Measurements from ENCODE around the gene CAMK1D. TPM values are rescaled to one million over a fixed set of nuclear protein-coding genes. Genes with fewer than 3 reads are reported as not detected.

The CAMK1D gene
- total RNA-seq, 1 experiment from 2014 or later: 10.2 TPM

DNA sequence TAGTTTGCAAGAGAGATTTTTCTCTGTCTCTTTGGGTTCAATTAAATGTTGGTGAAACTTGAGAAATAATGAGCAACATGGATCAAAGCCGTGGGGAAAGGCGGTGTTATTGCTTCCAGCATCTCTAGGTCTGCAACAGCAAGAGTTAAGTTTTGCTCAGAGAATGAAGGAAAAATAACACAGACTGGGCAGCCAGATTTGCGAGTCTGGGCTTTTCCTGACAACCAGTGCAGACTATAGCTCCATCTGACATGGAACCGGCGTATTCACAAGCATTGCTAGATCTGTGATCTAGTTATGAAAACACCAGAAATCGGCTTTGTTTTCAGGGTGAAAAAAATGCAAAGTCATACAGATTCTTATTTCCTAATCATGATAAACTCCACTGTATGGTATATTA, 110.4 kb downstream of the CAMK1D start:
- no peak overlapping the region; the same call in 1 of the 2 replicates for H3K27ac Mint-ChIP-seq
- ATAC-seq: no peak
- H3K4me1 Mint-ChIP-seq: peaks cover 10% of the 10 kb centered on the region
- H3K36me3 Mint-ChIP-seq: no peaks in the 10 kb centered on the region
- no peak overlapping the region for H3K4me3 Mint-ChIP-seq
- no peaks in the 10 kb centered on the region for H3K27me3 Mint-ChIP-seq (ENCODE audit: low read depth)
- ChIA-PET CTCF (no interaction called here), POLR2A (interaction anchor here (0.6 kb wide), 1 partner anchor 95 kb away, joined by 3 read pairs; no protein-coding TSS in a partner anchor)
- no peak for DNase-seq (ENCODE audit: low spot score)
- TF ChIP-seq, protein P1, sequence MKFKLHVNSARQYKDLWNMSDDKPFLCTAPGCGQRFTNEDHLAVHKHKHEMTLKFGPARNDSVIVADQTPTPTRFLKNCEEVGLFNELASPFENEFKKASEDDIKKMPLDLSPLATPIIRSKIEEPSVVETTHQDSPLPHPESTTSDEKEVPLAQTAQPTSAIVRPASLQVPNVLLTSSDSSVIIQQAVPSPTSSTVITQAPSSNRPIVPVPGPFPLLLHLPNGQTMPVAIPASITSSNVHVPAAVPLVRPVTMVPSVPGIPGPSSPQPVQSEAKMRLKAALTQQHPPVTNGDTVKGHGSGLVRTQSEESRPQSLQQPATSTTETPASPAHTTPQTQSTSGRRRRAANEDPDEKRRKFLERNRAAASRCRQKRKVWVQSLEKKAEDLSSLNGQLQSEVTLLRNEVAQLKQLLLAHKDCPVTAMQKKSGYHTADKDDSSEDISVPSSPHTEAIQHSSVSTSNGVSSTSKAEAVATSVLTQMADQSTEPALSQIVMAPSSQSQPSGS (CRISPR knock-in tag; IDR thresholded peaks at IDR 0.05; ENCODE audit: borderline replicate concordance, low read depth): no peak
- TF ChIP-seq NFE2L1 (CRISPR knock-in tag; IDR thresholded peaks at IDR 0.05) (no peak), ATF1 (CRISPR knock-in tag; IDR thresholded peaks at IDR 0.05) (no peak), ZNF232 (CRISPR knock-in tag; IDR thresholded peaks at IDR 0.05) (no peak)
- TF ChIP-seq, protein P2, sequence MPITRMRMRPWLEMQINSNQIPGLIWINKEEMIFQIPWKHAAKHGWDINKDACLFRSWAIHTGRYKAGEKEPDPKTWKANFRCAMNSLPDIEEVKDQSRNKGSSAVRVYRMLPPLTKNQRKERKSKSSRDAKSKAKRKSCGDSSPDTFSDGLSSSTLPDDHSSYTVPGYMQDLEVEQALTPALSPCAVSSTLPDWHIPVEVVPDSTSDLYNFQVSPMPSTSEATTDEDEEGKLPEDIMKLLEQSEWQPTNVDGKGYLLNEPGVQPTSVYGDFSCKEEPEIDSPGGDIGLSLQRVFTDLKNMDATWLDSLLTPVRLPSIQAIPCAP (CRISPR knock-in tag; IDR thresholded peaks at IDR 0.05): no peak
- H3K9me3 Mint-ChIP-seq: peaks cover 3% of the 10 kb centered on the region; the same call in 1 of the 2 replicates

DNA sequence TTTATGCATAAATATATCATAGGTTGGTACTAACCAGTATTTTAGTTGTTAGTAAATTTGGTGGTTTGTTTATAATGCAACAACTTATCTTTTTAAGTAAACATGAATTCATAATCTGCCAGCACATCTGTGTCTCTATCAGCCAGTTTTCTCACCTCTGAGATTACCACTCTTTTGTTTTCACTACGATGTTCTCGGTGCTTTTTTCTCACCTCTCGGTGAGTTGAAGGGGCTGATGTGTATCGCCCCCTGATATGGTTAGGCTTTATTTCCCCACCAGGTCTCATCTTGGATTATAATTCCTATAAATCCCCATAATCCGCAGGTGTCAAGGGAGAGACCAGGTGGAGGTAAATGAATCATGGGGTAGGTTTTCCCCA, 114.1 kb downstream of the CAMK1D start:
- H3K9me3 Mint-ChIP-seq: peaks cover 3% of the 10 kb centered on the region; the same call in 1 of the 2 replicates
- ChIA-PET CTCF (no interaction called here), POLR2A (no interaction called here)
- no peak overlapping the region for H3K27ac Mint-ChIP-seq
- H3K27me3 Mint-ChIP-seq (ENCODE audit: low read depth): no peaks in the 10 kb centered on the region
- no peak overlapping the region for H3K4me3 Mint-ChIP-seq
- DNase-seq (ENCODE audit: low spot score) (no peak), ATAC-seq (no peak)
- TF ChIP-seq MYBL2 (CRISPR knock-in tag; IDR thresholded peaks at IDR 0.05): no peak
- TF ChIP-seq, protein P3, sequence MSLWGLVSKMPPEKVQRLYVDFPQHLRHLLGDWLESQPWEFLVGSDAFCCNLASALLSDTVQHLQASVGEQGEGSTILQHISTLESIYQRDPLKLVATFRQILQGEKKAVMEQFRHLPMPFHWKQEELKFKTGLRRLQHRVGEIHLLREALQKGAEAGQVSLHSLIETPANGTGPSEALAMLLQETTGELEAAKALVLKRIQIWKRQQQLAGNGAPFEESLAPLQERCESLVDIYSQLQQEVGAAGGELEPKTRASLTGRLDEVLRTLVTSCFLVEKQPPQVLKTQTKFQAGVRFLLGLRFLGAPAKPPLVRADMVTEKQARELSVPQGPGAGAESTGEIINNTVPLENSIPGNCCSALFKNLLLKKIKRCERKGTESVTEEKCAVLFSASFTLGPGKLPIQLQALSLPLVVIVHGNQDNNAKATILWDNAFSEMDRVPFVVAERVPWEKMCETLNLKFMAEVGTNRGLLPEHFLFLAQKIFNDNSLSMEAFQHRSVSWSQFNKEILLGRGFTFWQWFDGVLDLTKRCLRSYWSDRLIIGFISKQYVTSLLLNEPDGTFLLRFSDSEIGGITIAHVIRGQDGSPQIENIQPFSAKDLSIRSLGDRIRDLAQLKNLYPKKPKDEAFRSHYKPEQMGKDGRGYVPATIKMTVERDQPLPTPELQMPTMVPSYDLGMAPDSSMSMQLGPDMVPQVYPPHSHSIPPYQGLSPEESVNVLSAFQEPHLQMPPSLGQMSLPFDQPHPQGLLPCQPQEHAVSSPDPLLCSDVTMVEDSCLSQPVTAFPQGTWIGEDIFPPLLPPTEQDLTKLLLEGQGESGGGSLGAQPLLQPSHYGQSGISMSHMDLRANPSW (CRISPR knock-in tag; conservative IDR thresholded peaks at IDR 0.05; ENCODE audit: low read depth): no peak
- no peak for TF ChIP-seq SP1 (CRISPR knock-in tag; conservative IDR thresholded peaks at IDR 0.05)
- no peak for TF ChIP-seq FOXP1 (CRISPR knock-in tag; IDR thresholded peaks at IDR 0.05; ENCODE audit: borderline replicate concordance)
- no peak for TF ChIP-seq ELF4 (CRISPR knock-in tag; IDR thresholded peaks at IDR 0.05; ENCODE audit: low read depth)
- no peak for TF ChIP-seq ZBTB21 (CRISPR knock-in tag; IDR thresholded peaks at IDR 0.05; ENCODE audit: borderline replicate concordance)
- TF ChIP-seq, protein P4, sequence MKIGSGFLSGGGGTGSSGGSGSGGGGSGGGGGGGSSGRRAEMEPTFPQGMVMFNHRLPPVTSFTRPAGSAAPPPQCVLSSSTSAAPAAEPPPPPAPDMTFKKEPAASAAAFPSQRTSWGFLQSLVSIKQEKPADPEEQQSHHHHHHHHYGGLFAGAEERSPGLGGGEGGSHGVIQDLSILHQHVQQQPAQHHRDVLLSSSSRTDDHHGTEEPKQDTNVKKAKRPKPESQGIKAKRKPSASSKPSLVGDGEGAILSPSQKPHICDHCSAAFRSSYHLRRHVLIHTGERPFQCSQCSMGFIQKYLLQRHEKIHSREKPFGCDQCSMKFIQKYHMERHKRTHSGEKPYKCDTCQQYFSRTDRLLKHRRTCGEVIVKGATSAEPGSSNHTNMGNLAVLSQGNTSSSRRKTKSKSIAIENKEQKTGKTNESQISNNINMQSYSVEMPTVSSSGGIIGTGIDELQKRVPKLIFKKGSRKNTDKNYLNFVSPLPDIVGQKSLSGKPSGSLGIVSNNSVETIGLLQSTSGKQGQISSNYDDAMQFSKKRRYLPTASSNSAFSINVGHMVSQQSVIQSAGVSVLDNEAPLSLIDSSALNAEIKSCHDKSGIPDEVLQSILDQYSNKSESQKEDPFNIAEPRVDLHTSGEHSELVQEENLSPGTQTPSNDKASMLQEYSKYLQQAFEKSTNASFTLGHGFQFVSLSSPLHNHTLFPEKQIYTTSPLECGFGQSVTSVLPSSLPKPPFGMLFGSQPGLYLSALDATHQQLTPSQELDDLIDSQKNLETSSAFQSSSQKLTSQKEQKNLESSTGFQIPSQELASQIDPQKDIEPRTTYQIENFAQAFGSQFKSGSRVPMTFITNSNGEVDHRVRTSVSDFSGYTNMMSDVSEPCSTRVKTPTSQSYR (CRISPR knock-in tag; IDR thresholded peaks at IDR 0.05): no peak
- TF ChIP-seq, protein P5, sequence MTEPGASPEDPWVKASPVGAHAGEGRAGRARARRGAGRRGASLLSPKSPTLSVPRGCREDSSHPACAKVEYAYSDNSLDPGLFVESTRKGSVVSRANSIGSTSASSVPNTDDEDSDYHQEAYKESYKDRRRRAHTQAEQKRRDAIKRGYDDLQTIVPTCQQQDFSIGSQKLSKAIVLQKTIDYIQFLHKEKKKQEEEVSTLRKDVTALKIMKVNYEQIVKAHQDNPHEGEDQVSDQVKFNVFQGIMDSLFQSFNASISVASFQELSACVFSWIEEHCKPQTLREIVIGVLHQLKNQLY (CRISPR knock-in tag; IDR thresholded peaks at IDR 0.05): no peak
- TF ChIP-seq, protein P6, sequence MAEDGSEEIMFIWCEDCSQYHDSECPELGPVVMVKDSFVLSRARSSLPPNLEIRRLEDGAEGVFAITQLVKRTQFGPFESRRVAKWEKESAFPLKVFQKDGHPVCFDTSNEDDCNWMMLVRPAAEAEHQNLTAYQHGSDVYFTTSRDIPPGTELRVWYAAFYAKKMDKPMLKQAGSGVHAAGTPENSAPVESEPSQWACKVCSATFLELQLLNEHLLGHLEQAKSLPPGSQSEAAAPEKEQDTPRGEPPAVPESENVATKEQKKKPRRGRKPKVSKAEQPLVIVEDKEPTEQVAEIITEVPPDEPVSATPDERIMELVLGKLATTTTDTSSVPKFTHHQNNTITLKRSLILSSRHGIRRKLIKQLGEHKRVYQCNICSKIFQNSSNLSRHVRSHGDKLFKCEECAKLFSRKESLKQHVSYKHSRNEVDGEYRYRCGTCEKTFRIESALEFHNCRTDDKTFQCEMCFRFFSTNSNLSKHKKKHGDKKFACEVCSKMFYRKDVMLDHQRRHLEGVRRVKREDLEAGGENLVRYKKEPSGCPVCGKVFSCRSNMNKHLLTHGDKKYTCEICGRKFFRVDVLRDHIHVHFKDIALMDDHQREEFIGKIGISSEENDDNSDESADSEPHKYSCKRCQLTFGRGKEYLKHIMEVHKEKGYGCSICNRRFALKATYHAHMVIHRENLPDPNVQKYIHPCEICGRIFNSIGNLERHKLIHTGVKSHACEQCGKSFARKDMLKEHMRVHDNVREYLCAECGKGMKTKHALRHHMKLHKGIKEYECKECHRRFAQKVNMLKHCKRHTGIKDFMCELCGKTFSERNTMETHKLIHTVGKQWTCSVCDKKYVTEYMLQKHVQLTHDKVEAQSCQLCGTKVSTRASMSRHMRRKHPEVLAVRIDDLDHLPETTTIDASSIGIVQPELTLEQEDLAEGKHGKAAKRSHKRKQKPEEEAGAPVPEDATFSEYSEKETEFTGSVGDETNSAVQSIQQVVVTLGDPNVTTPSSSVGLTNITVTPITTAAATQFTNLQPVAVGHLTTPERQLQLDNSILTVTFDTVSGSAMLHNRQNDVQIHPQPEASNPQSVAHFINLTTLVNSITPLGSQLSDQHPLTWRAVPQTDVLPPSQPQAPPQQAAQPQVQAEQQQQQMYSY (CRISPR knock-in tag; IDR thresholded peaks at IDR 0.05): no peak
- TF ChIP-seq, protein P7, sequence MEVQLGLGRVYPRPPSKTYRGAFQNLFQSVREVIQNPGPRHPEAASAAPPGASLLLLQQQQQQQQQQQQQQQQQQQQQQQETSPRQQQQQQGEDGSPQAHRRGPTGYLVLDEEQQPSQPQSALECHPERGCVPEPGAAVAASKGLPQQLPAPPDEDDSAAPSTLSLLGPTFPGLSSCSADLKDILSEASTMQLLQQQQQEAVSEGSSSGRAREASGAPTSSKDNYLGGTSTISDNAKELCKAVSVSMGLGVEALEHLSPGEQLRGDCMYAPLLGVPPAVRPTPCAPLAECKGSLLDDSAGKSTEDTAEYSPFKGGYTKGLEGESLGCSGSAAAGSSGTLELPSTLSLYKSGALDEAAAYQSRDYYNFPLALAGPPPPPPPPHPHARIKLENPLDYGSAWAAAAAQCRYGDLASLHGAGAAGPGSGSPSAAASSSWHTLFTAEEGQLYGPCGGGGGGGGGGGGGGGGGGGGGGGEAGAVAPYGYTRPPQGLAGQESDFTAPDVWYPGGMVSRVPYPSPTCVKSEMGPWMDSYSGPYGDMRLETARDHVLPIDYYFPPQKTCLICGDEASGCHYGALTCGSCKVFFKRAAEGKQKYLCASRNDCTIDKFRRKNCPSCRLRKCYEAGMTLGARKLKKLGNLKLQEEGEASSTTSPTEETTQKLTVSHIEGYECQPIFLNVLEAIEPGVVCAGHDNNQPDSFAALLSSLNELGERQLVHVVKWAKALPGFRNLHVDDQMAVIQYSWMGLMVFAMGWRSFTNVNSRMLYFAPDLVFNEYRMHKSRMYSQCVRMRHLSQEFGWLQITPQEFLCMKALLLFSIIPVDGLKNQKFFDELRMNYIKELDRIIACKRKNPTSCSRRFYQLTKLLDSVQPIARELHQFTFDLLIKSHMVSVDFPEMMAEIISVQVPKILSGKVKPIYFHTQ (CRISPR knock-in tag; IDR thresholded peaks at IDR 0.05): no peak
- no peaks in the 10 kb centered on the region for H3K36me3 Mint-ChIP-seq
- H3K4me1 Mint-ChIP-seq: peaks cover 9% of the 10 kb centered on the region

Data from WTC11 (cell line).